NT2/D1 (cell line): Measurements from ENCODE around the gene ZSCAN1.

Source experiments
- DNase-seq: peaks from one replicate; pipeline ENCODE4 v3.0.0-alpha.2; 2011; ENCODE audit warnings: low read depth, low spot score
- H3K27me3 ChIP-seq: 2 replicates; pipeline ENCODE4 v1.6.0; 2011; ENCODE audit warnings: mild to moderate bottlenecking; ENCODE audit not compliant: insufficient read length, insufficient read depth
- H3K36me3 ChIP-seq: 2 replicates; pipeline ENCODE4 v1.6.1; 2011; ENCODE audit warnings: mild to moderate bottlenecking, low read length, mixed read lengths; ENCODE audit not compliant: insufficient read depth, insufficient read length
- H3K4me1 ChIP-seq: 2 replicates; pipeline ENCODE4 v1.5.1; 2011; ENCODE audit not compliant: insufficient read depth, insufficient read length
- H3K4me3 ChIP-seq: 2 replicates; pipeline ENCODE4 v1.5.1; 2011; ENCODE audit warnings: low read depth; ENCODE audit not compliant: insufficient read length
- H3K9ac ChIP-seq: 2 replicates; pipeline ENCODE4 v1.6.0; 2011; ENCODE audit warnings: low read depth; ENCODE audit not compliant: insufficient read length
- H3K9me3 ChIP-seq: 2 replicates; pipeline ENCODE4 v1.5.1; 2011; ENCODE audit warnings: mild to moderate bottlenecking, low read length; ENCODE audit not compliant: insufficient read depth
- SUZ12 ChIP-seq: IDR thresholded peaks from 2 replicates; pipeline ENCODE4 v1.6.1; 2011; ENCODE audit not compliant: insufficient read length, insufficient read depth; ENCODE audit errors: extremely low read depth
- YY1 ChIP-seq: IDR thresholded peaks from 2 replicates; pipeline ENCODE4 v1.6.1; 2011; ENCODE audit not compliant: insufficient read length, insufficient read depth
- ZNF274 ChIP-seq: IDR thresholded peaks from 2 replicates; pipeline ENCODE4 v1.6.1; 2011; ENCODE audit warnings: mild to moderate bottlenecking, low read depth, low read length

The ZSCAN1 gene

GRCh38 chr19:58084596-58085347, 50.9 kb downstream of the ZSCAN1 start:
- H3K27me3 ChIP-seq = no peaks in the 10 kb centered on the region
- no peaks in the 10 kb centered on the region for H3K9me3 ChIP-seq
- H3K4me1 ChIP-seq = no peaks in the 10 kb centered on the region
- peaks cover 49% of the 10 kb centered on the region for H3K36me3 ChIP-seq
- H3K9ac ChIP-seq = no peak overlapping the region
- no peak for DNase-seq
- no peak overlapping the region for H3K4me3 ChIP-seq
- TF ChIP-seq SUZ12 = no peak
- TF ChIP-seq ZNF274 = no peak
- TF ChIP-seq YY1 = no peak

- TF ChIP-seq YY1 = no peak
- no peak for TF ChIP-seq ZNF274
- TF ChIP-seq SUZ12 = no peak
- H3K9me3 ChIP-seq = no peaks in the 10 kb centered on the region
These were observed 51.6 kb downstream of the ZSCAN1 start for GRCh38 chr19:58085348-58085875.

GRCh38 chr19:58086825-58087710, 53.2 kb downstream of the ZSCAN1 start:
- Histone ChIP-seq H3K36me3 (peaks cover 53% of the 10 kb centered on the region), H3K27me3 (no peaks in the 10 kb centered on the region), H3K4me1 (peaks cover 5% of the 10 kb centered on the region), H3K4me3 (no peak overlapping the region), H3K9ac (no peak overlapping the region), H3K9me3 (no peaks in the 10 kb centered on the region)
- no peak for DNase-seq
- no peak for TF ChIP-seq YY1

More at GRCh38 chr19:58085348-58085875, 51.6 kb downstream of the ZSCAN1 start:
- H3K9ac ChIP-seq = no peak overlapping the region
- DNase-seq = no peak
- H3K4me3 ChIP-seq = no peak overlapping the region
- H3K4me1 ChIP-seq = no peaks in the 10 kb centered on the region
- H3K36me3 ChIP-seq = peaks cover 50% of the 10 kb centered on the region
- no peaks in the 10 kb centered on the region for H3K27me3 ChIP-seq

- Histone ChIP-seq H3K9me3 (no peaks in the 10 kb centered on the region), H3K36me3 (peaks cover 61% of the 10 kb centered on the region), H3K9ac (no peak overlapping the region), H3K4me1 (peaks cover 5% of the 10 kb centered on the region), H3K4me3 (no peak overlapping the region), H3K27me3 (no peaks in the 10 kb centered on the region)
- no peak for DNase-seq
- TF ChIP-seq SUZ12 (no peak), YY1 (no peak), ZNF274 (no peak)
These were observed 54.8 kb downstream of the ZSCAN1 start for GRCh38 chr19:58088521-58089052.

GRCh38 chr19:58089846-58090245, 56.0 kb downstream of the ZSCAN1 start:
- Histone ChIP-seq H3K36me3 (peaks cover 52% of the 10 kb centered on the region), H3K9me3 (no peaks in the 10 kb centered on the region), H3K27me3 (no peaks in the 10 kb centered on the region), H3K4me1 (peaks cover 5% of the 10 kb centered on the region), H3K4me3 (no peak overlapping the region), H3K9ac (no peak overlapping the region)
- TF ChIP-seq SUZ12 = no peak
- no peak for TF ChIP-seq YY1
- DNase-seq = no peak

- H3K9me3 ChIP-seq = no peaks in the 10 kb centered on the region
- no peak for DNase-seq
- peaks cover 6% of the 10 kb centered on the region for H3K4me1 ChIP-seq
- peaks cover 48% of the 10 kb centered on the region for H3K36me3 ChIP-seq
- H3K27me3 ChIP-seq = no peaks in the 10 kb centered on the region
- TF ChIP-seq SUZ12 = no peak
- TF ChIP-seq YY1 = no peak
- TF ChIP-seq ZNF274 = no peak
- no peak overlapping the region for H3K9ac ChIP-seq
- no peak overlapping the region for H3K4me3 ChIP-seq
These were observed 57.6 kb downstream of the ZSCAN1 start for GRCh38 chr19:58091251-58091995.
